NCI-H69 (cell line): ENCODE measurements around the gene EXOC7.
"Not testable (repeated sequence)": the region's sequence is repeated elsewhere in the genome, so short reads cannot be mapped to it uniquely, and the experiment has no call there.

Experiments used
- DNase-seq: peaks from one replicate; lab custom pipeline; 2025; lab: John Stamatoyannopoulos, UW

The EXOC7 gene

GRCh38 chr17:76088041-76088867, 15.3 kb downstream of the EXOC7 start:
- DNase-seq = peak; percentile 13

GRCh38 chr17:76087531-76087930, 16.1 kb downstream of the EXOC7 start:
- no peak for DNase-seq

- DNase-seq = no peak
Measured at GRCh38 chr17:76086384-76086783, 17.2 kb downstream of the EXOC7 start.

- DNase-seq = no peak
Measured at GRCh38 chr17:76085731-76086366, 17.7 kb downstream of the EXOC7 start.

GRCh38 chr17:76085066-76085730, 18.4 kb downstream of the EXOC7 start:
- no peak for DNase-seq

- no peak for DNase-seq
Measured at GRCh38 chr17:76083536-76084182, 19.9 kb downstream of the EXOC7 start.

- peak; percentile 46 for DNase-seq
Measured at GRCh38 chr17:76082326-76083251, 21.0 kb downstream of the EXOC7 start.

- no peak for DNase-seq
Measured at GRCh38 chr17:76081295-76082210, 22.0 kb downstream of the EXOC7 start.

- DNase-seq = no peak
Measured at GRCh38 chr17:76080768-76081287, 22.8 kb downstream of the EXOC7 start.

GRCh38 chr17:76079956-76080767, 23.4 kb downstream of the EXOC7 start:
- DNase-seq = peak; percentile 38

- DNase-seq = peak; percentile 48
Measured at GRCh38 chr17:76079535-76079955, 24.0 kb downstream of the EXOC7 start.

- DNase-seq = peak; percentile 71
Measured at GRCh38 chr17:76078860-76079534, 24.6 kb downstream of the EXOC7 start, which contains the start of gene ZACN. Gene ZACN, plus strand, starts transcription at chr17:76079182. Its CDS starts 83 bp downstream, at chr17:76079265.

- DNase-seq = not testable (repeated sequence)
Measured at GRCh38 chr17:76078370-76078769, 25.2 kb downstream of the EXOC7 start.

GRCh38 chr17:76077584-76078110, 25.9 kb downstream of the EXOC7 start:
- DNase-seq = peak; percentile 18

GRCh38 chr17:76076765-76077583, 26.6 kb downstream of the EXOC7 start:
- peak; percentile 55 for DNase-seq

- no peak for DNase-seq
Measured at GRCh38 chr17:76076146-76076764, 27.3 kb downstream of the EXOC7 start.
